GM23338 (cell line): ENCODE data around the gene ATP5MC2.
A peak's percentile ranks its signal among the peaks of the same experiment; 100 is the strongest.

ENCODE experiments used
- EZH2 ChIP-seq: fragments of 200-600 bp; sonication (generic); IDR thresholded peaks from one replicate; pipeline ENCODE4 v1.8.0; 2017; ENCODE audit warnings: antibody characterized with exemption, mild to moderate bottlenecking, low read depth; ENCODE audit not compliant: unreplicated experiment
- TF ChIP-seq, protein P1 (sequence below), 2 experiments: fragments of 200-600 bp in 1 of 2; sonication (generic) in 1 of 2; conservative IDR thresholded peaks; 2 replicates each; pipeline versions ENCODE4 v1.5.1 to v1.6.1; 2016 to 2017; ENCODE audit warnings: antibody characterized with exemption in 2 of 2, low read depth in 2 of 2, mild to moderate bottlenecking in 2 of 2, moderate library complexity in 1 of 2

GRCh38 chr12:53701518-53702264 lies 25.8 kb upstream of the ATP5MC2 start:
- TF ChIP-seq, protein P1, sequence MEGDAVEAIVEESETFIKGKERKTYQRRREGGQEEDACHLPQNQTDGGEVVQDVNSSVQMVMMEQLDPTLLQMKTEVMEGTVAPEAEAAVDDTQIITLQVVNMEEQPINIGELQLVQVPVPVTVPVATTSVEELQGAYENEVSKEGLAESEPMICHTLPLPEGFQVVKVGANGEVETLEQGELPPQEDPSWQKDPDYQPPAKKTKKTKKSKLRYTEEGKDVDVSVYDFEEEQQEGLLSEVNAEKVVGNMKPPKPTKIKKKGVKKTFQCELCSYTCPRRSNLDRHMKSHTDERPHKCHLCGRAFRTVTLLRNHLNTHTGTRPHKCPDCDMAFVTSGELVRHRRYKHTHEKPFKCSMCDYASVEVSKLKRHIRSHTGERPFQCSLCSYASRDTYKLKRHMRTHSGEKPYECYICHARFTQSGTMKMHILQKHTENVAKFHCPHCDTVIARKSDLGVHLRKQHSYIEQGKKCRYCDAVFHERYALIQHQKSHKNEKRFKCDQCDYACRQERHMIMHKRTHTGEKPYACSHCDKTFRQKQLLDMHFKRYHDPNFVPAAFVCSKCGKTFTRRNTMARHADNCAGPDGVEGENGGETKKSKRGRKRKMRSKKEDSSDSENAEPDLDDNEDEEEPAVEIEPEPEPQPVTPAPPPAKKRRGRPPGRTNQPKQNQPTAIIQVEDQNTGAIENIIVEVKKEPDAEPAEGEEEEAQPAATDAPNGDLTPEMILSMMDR (conservative IDR thresholded peaks at IDR 0.05; ENCODE audit: low read depth in 2 of 2): peak; percentile 77 to 99
- no peak for TF ChIP-seq EZH2
